ENCODE data around the gene ZHX3.

Gene ZHX3

DNA sequence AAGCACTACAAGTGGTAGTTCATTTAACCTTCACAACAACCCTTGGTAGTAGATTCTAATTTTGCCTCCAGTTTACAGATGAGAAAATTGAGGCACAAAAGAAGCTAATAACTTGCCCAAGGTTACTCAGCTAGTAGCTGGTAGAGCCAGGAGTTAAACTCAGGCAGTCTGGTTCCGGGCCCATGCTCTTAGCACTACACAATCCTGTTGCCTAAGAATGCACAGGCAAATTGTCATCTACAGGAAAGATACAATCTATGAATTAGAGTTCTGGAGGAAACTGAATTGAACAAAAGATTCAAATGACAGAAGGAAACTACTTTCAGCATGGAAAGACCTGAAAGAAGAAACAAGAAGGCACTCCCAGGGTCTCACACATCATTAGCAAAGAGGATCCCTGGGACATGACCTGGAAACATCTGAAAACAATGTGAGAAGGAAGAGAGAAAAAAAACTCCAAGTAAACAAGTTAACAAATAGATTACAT is 56.8 kb downstream of the ZHX3 start:
- Histone ChIP-seq H3K9me3 (ENCODE audit: control insufficient read depth, low read length) (no peaks in the 10 kb centered on the region), H3K27me3 (ENCODE audit: control insufficient read depth, insufficient read depth, low read length) (no peaks in the 10 kb centered on the region)
- TF ChIP-seq, protein P1, sequence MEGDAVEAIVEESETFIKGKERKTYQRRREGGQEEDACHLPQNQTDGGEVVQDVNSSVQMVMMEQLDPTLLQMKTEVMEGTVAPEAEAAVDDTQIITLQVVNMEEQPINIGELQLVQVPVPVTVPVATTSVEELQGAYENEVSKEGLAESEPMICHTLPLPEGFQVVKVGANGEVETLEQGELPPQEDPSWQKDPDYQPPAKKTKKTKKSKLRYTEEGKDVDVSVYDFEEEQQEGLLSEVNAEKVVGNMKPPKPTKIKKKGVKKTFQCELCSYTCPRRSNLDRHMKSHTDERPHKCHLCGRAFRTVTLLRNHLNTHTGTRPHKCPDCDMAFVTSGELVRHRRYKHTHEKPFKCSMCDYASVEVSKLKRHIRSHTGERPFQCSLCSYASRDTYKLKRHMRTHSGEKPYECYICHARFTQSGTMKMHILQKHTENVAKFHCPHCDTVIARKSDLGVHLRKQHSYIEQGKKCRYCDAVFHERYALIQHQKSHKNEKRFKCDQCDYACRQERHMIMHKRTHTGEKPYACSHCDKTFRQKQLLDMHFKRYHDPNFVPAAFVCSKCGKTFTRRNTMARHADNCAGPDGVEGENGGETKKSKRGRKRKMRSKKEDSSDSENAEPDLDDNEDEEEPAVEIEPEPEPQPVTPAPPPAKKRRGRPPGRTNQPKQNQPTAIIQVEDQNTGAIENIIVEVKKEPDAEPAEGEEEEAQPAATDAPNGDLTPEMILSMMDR (IDR thresholded peaks at IDR 0.05) = no peak

DNA sequence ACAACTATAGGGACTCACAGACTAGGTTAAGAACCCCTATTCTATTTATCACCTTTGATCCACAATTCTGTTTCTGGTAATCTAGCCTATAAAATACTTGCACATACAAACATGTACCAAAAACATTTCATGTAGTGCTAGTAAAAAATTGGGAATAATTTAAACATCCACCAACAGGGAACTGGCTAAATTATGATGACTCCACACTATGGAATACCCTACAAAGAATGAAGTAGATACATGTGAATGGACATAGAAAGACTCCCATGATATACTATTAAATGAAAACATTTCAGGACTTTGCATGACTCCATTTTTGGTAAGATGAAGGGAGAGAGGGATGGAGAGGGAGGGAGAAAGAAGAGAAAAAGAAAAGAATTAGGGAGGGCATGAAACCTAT is 58.2 kb downstream of the ZHX3 start:
- Histone ChIP-seq H2AFZ (no peak overlapping the region), H3K9me3 (ENCODE audit: control insufficient read depth, low read length) (no peaks in the 10 kb centered on the region), H3K27ac (no peak overlapping the region), H3K36me3 (ENCODE audit: control insufficient read depth, insufficient read depth, low read length) (no peaks in the 10 kb centered on the region), H3K9ac (no peak overlapping the region), H3K4me1 (peaks cover 17% of the 10 kb centered on the region), H3K4me2 (ENCODE audit: low read length) (no peak overlapping the region), H3K27me3 (ENCODE audit: control insufficient read depth, insufficient read depth, low read length) (no peaks in the 10 kb centered on the region), H3K4me3 (ENCODE audit: low read depth, low read length) (no peak overlapping the region), H3K79me2 (peaks cover 8% of the 10 kb centered on the region)
- TF ChIP-seq, protein P1 (IDR thresholded peaks at IDR 0.05) = no peak

More for the DNA sequence above, 56.8 kb downstream of the ZHX3 start:
- Histone ChIP-seq H3K4me2 (ENCODE audit: low read length) (peak overlapping the region; percentile 28), H3K36me3 (ENCODE audit: control insufficient read depth, insufficient read depth, low read length) (no peaks in the 10 kb centered on the region), H3K79me2 (peaks cover 2% of the 10 kb centered on the region), H3K4me1 (peaks cover 17% of the 10 kb centered on the region), H3K9ac (no peak overlapping the region), H3K27ac (no peak overlapping the region), H2AFZ (no peak overlapping the region), H3K4me3 (ENCODE audit: low read depth, low read length) (no peak overlapping the region)

DNA sequence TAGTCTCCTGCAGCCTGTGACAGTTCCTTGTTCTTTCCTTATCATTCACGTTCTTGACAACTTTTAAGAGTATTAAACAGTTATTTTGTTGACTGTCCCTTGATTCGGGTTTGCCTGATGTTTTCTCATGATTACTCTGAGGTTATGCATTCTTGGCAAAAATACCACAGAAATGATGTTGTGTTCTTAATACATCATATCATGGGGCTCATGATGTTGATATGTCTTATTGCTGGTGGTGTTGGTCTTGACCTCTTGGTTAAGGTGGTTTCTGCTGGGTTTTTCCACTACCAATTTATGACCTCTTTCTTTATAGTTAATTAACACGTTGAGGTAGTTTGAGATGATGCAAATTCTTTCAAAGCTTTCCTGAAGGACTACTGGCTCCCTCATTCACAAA is 59.1 kb downstream of the ZHX3 start:
- peak overlapping the region; percentile 32 for H3K4me2 ChIP-seq (ENCODE audit: low read length)
- no peak overlapping the region for H3K9ac ChIP-seq
- no peaks in the 10 kb centered on the region for H3K36me3 ChIP-seq (ENCODE audit: control insufficient read depth, insufficient read depth, low read length)
- H3K27me3 ChIP-seq (ENCODE audit: control insufficient read depth, insufficient read depth, low read length) = no peaks in the 10 kb centered on the region
- TF ChIP-seq, protein P1 (IDR thresholded peaks at IDR 0.05) = no peak
- H3K79me2 ChIP-seq = peaks cover 8% of the 10 kb centered on the region
- H3K9me3 ChIP-seq (ENCODE audit: control insufficient read depth, low read length) = no peaks in the 10 kb centered on the region
- H2AFZ ChIP-seq = no peak overlapping the region
- H3K27ac ChIP-seq = no peak overlapping the region
- H3K4me3 ChIP-seq (ENCODE audit: low read depth, low read length) = no peak overlapping the region
- H3K4me1 ChIP-seq = peaks cover 17% of the 10 kb centered on the region

DNA sequence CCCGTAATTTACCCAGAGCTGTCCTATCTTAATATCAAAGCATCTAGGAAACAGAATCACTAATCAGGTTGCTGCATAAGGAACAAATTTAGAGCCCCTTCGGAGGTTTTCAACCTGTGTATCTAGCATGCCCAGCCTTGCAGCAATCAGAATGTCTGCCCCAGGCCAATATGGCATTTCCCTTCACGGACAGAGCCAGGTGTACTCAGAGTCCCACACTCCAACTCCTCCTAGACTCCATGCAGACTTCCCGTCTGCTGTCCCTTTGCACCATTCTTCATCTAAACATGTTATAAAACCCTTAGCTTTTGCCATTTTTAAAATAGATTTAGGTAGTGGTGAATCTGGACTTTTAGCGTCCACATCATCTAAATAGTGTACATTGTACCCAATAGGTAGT is 61.0 kb downstream of the ZHX3 start:
- Histone ChIP-seq H3K9ac (no peak overlapping the region), H3K4me2 (ENCODE audit: low read length) (no peak overlapping the region), H2AFZ (no peak overlapping the region), H3K36me3 (ENCODE audit: control insufficient read depth, insufficient read depth, low read length) (no peaks in the 10 kb centered on the region), H3K4me3 (ENCODE audit: low read depth, low read length) (no peak overlapping the region), H3K79me2 (peaks cover 8% of the 10 kb centered on the region), H3K27ac (no peak overlapping the region), H3K4me1 (peaks cover 6% of the 10 kb centered on the region), H3K9me3 (ENCODE audit: control insufficient read depth, low read length) (no peaks in the 10 kb centered on the region), H3K27me3 (ENCODE audit: control insufficient read depth, insufficient read depth, low read length) (no peaks in the 10 kb centered on the region)
- TF ChIP-seq, protein P1 (IDR thresholded peaks at IDR 0.05) = no peak

DNA sequence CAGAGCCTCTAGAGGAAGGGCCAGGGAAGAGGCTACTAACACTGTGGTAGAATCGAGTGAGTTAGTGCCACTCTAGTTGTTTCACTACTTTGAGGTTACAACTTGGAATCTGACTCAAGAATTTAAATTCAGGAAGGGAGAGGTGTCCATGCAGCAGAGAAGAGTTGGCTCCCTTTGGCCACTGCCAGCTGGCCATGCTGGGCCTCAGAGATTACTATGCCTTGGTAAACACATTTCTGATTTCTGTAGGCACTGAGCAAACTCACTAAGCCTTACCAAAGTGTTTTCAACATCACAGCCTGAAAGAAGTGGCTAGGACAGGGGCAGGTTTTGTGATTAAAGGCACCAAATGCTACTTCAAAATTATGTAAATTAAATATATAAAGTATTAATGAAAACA is 61.9 kb downstream of the ZHX3 start:
- H3K4me2 ChIP-seq (ENCODE audit: low read length) = no peak overlapping the region
- no peak overlapping the region for H2AFZ ChIP-seq
- H3K27me3 ChIP-seq (ENCODE audit: control insufficient read depth, insufficient read depth, low read length) = no peaks in the 10 kb centered on the region
- no peak overlapping the region for H3K27ac ChIP-seq
- peaks cover 4% of the 10 kb centered on the region for H3K4me1 ChIP-seq
- no peak overlapping the region for H3K9ac ChIP-seq
- H3K36me3 ChIP-seq (ENCODE audit: control insufficient read depth, insufficient read depth, low read length) = no peaks in the 10 kb centered on the region
- H3K9me3 ChIP-seq (ENCODE audit: control insufficient read depth, low read length) = no peaks in the 10 kb centered on the region
- TF ChIP-seq, protein P1 (IDR thresholded peaks at IDR 0.05) = no peak
- peaks cover 8% of the 10 kb centered on the region for H3K79me2 ChIP-seq
- H3K4me3 ChIP-seq (ENCODE audit: low read depth, low read length) = no peak overlapping the region
